Fibroblast of the aortic adventitia (primary cell): ENCODE measurements around the gene NOS3. TPM values are rescaled to one million over a fixed set of nuclear protein-coding genes. Genes with fewer than 3 reads are reported as not detected.
A peak's percentile ranks its signal among the peaks of the same experiment; 100 is the strongest.

Experiments used
- DNase-seq: peaks from one replicate; pipeline ENCODE4 v3.0.0-alpha.2; 2010; ENCODE audit warnings: low read depth
- H3K4me3 ChIP-seq: 2 replicates; pipeline ENCODE4 v1.5.1; 2011; ENCODE audit warnings: low read depth, mild to moderate bottlenecking, control low read depth, low read length, moderate library complexity
- total RNA-seq: library from RNA; depleted of rRNA; stranded (reverse); fragments of >200 nt; gene quantifications from 2 replicates; pipeline ENCODE4 v1.2.3, GENCODE V29; 2012; ENCODE audit warnings: low replicate concordance
- TF ChIP-seq, protein P1 (sequence below): IDR thresholded peaks from 2 replicates; pipeline ENCODE4 v1.5.1; 2011; ENCODE audit warnings: mild to moderate bottlenecking, low read length, control low read depth, inconsistent platforms; ENCODE audit not compliant: insufficient read depth

NOS3 gene
- total RNA-seq, 1 donor: 0.36 TPM

GRCh38 chr7:151017953-151018420 is 27.2 kb downstream of the NOS3 start:
- no peak for DNase-seq
- TF ChIP-seq, protein P1, sequence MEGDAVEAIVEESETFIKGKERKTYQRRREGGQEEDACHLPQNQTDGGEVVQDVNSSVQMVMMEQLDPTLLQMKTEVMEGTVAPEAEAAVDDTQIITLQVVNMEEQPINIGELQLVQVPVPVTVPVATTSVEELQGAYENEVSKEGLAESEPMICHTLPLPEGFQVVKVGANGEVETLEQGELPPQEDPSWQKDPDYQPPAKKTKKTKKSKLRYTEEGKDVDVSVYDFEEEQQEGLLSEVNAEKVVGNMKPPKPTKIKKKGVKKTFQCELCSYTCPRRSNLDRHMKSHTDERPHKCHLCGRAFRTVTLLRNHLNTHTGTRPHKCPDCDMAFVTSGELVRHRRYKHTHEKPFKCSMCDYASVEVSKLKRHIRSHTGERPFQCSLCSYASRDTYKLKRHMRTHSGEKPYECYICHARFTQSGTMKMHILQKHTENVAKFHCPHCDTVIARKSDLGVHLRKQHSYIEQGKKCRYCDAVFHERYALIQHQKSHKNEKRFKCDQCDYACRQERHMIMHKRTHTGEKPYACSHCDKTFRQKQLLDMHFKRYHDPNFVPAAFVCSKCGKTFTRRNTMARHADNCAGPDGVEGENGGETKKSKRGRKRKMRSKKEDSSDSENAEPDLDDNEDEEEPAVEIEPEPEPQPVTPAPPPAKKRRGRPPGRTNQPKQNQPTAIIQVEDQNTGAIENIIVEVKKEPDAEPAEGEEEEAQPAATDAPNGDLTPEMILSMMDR: peak; percentile 91
- no peak overlapping the region for H3K4me3 ChIP-seq

DNA sequence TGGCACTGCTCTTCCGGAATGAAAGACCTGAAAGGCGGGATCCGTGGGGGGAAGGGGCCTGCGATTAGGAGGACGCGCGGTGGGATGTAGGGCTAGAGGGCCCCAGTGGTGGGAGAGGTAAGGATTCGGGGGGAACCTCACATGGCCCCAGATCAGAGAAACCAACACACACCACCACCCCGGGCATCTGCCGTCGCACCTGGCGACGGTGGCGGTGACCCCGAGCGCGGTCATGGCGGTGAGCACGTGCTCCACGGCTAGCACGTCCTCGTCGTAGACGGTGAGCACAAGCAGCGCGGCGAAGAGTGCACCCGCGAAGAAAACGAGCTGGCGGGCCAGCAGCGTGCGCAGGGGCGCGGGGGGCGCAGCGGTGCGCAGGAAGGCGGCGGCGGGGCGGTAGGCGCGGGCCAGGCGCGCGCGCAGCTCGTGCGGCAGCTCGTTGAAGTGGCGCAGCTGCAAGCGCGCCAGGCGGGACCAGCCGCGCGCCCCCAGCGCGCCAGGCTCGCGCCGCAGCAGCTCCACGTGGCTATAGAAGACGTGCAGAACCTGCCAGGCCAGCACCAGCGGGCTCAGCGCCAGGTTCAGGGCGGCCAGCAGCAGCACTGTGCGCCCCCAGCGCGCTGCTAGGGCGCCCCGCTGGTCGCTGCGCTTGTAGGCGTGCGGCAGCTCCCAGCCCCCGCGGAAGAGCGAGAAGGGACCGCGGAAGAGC is 27.8 kb downstream of the NOS3 start:
- H3K4me3 ChIP-seq: peak overlapping the region; percentile 28
- TF ChIP-seq, protein P1: no peak
- DNase-seq: no peak

- TF ChIP-seq, protein P1: no peak
- no peak overlapping the region for H3K4me3 ChIP-seq
Observed at GRCh38 chr7:151019130-151019447, 28.3 kb downstream of the NOS3 start.

GRCh38 chr7:151020231-151020630 is 29.4 kb downstream of the NOS3 start:
- TF ChIP-seq, protein P1: no peak
- DNase-seq: no peak
- H3K4me3 ChIP-seq: no peak overlapping the region

More at GRCh38 chr7:151019130-151019447, 28.3 kb downstream of the NOS3 start:
- no peak for DNase-seq

DNA sequence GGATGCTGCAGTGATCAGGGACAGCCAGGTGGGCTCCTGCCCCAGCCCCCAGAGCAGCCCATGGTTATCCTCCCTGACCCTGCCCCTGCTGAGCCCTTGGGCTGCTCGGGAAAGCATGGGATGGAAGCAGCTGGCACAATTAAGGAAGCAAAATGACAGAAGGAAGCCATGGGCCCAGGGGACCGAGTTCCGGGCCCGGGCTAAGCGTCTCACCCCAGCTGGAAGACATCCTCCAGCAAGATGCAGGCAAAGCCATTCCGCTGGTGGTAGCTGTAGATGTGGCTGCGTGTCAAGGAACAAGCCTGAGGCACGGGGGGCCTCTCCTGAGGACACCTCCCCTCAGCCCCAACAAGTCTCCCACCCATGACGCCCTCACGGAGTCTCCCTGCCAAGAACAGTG is 32.4 kb downstream of the NOS3 start:
- TF ChIP-seq, protein P1: no peak
- no peak overlapping the region for H3K4me3 ChIP-seq
- DNase-seq: no peak

DNA sequence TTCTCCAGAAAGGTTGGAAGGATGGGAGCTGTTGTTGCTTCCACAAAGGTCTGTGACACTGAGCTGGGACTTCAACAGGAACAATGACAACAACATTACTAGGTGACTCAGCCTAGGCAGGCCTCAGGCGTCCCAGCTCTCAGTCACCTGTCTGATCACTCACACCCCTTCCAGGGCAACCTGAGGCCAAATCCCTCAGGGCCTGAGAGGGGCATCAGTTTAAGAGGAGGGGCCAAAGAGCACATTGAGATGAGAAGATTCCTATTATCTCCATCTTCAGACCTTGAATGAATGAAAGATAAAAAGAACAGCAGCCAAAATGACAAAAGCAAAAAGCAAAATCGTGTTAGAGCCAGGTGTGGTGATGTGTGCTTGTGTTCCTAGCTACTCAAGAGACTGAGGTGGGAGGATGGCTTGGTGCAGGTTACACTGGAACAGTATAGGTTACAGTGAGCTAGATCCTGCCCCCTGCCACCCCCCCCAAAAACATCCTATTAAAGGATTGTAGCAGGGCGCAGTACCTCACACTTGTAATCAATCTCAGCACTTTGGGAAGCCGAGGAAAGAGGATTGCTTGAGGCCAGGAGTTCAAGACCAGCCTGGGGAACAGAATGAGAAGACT is 33.7 kb downstream of the NOS3 start, which contains the start of gene ATG9B:
Gene ATG9B (minus strand): TSS at position 60 of the 622 bp plus-strand sequence. CDS start 71 bp downstream, outside the sequence.
- TF ChIP-seq, protein P1: no peak
- DNase-seq: no peak
- no peak within 1 kb of the TSS for H3K4me3 ChIP-seq
